ENCODE data around the gene ASCL2. TPM values are rescaled to one million over a fixed set of nuclear protein-coding genes. Genes with fewer than 3 reads are reported as not detected.
"Not testable (repeated sequence)": the region's sequence is repeated elsewhere in the genome, so short reads cannot be mapped to it uniquely, and the experiment has no call there.

ASCL2 gene
- total RNA-seq, 2 experiments from 2014 or later, result not detected

DNA sequence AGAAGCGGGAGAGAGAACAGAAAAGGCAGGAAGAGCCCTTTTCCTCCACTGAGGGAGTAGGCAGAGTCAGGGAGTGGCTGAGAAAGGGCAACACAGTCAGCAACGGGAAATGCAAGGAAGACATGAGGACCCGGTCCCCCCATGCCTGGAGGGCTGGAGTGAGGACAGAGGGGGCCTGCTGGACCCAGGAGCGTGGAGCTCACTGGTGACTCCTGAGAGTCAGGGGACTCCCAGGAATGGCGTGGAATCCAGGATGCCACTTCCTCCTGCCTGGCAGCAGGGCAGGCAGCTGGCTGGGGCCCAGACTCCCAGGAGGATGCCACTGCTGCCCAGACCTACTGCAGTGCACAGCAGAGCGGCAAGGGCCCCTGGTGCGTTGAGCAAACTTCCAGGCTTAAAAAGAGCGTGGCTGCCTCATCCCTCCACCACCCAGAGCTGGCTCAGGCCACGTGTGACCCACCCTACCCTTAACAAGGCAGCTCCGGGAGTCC, 20.0 kb upstream of the ASCL2 start:
- peaks cover 16% of the 10 kb centered on the region for H3K4me1 Mint-ChIP-seq (ENCODE audit: low read depth)
- no peaks in the 10 kb centered on the region for H3K27me3 Mint-ChIP-seq (ENCODE audit: low read depth)
- H3K9me3 Mint-ChIP-seq, result no peaks in the 10 kb centered on the region
- peak; percentile 1 for DNase-seq
- H3K4me3 Mint-ChIP-seq, result no peak overlapping the region
- intact Hi-C loops (cut with micrococcal nuclease), result no loop called here
- no peak overlapping the region for H3K27ac Mint-ChIP-seq
- H3K36me3 Mint-ChIP-seq (ENCODE audit: low read depth), result no peaks in the 10 kb centered on the region
- CTCF ChIA-PET, result no interaction called here

DNA sequence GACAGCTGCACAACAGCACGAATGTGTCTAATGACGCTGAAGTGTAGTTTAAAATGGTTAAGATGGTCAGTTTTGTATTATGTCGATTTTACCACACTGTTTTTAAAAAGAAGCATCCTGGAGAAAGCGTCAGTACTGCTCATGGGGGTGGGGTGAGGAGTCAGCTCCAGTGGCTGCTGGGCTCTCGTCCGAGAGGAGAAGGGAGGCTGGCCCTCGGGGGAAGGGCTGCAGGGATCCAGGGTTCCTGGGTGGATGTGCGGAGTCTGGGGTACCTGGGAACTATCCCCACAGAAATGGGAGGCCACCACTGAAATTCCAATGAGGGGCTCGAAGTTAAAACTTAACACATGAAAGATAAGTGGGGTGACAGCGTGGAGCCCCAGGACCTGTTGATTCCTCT, 19.5 kb upstream of the ASCL2 start:
- H3K27me3 Mint-ChIP-seq (ENCODE audit: low read depth), result no peaks in the 10 kb centered on the region

DNA sequence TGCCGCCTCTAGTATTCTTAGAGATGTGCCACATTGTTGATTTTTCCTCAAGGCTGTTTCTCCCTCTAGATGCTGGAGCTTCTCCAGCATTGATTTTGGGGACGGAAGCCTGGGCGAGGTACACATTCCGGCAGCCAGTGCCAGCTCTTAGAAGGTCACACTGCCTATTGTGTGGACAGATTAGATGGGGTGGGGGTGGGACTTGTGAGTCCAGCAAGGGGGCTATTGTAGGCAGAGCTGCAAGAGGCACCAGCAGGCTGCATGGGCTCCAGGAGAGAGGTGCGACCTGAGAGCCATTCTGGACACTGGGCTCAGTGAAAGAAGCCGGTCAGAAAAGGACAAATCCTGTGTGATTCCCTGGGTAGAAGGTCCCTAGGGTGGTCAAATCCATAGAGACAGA, 19.0 kb upstream of the ASCL2 start:
- intact Hi-C loops (cut with micrococcal nuclease), result no loop called here
- peak; percentile 2 for DNase-seq
- Mint-ChIP-seq H3K9me3 (no peaks in the 10 kb centered on the region), H3K27me3 (ENCODE audit: low read depth) (no peaks in the 10 kb centered on the region), H3K36me3 (ENCODE audit: low read depth) (no peaks in the 10 kb centered on the region), H3K27ac (no peak overlapping the region), H3K4me3 (no peak overlapping the region), H3K4me1 (ENCODE audit: low read depth) (peaks cover 13% of the 10 kb centered on the region)
- CTCF ChIA-PET, result no interaction called here

More for the DNA sequence above, 19.5 kb upstream of the ASCL2 start:
- Mint-ChIP-seq H3K4me3 (no peak overlapping the region), H3K9me3 (no peaks in the 10 kb centered on the region), H3K36me3 (ENCODE audit: low read depth) (no peaks in the 10 kb centered on the region), H3K27ac (no peak overlapping the region), H3K4me1 (ENCODE audit: low read depth) (peaks cover 16% of the 10 kb centered on the region)
- CTCF ChIA-PET, result no interaction called here
- DNase-seq, result no peak
- intact Hi-C loops (cut with micrococcal nuclease), result no loop called here

DNA sequence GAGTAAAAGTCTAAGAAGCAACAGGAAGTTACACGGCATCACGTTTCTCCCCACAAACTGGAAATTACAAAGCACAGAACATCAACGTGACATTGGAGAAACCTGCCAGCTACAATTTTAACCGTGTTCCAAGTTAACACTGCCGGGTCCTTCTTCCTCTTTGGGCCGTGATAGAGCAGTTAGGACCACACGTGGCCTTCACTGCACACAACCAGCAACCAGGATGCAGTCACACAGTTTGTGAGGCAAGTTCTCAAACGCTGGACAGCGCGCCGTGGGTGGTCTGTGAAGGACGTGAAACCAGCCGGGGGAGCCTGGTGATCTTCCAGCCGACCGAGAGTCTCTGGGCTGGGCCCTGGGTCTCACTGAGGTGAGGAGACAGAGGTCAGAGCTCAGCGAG, 16.7 kb upstream of the ASCL2 start:
- intact Hi-C loops (cut with micrococcal nuclease), result no loop called here

DNA sequence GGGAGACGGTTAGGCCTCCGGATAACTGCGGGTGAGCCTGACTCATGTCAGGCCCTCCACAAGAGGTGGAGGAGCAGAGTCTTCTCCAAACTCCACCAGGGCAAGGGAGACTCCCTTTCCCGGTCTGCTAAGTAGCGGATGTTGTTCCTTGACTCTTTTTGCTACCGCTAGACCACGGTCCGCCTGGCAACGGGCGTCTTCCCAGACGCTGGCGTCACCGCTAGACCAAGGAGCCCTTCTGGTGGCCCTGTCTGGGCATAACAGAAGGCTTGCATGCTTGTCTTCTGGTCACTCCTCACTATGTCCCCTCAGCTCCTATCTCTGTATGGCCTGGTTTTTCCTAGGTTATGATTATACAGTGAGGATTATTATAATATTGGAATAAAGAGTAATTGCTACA, 16.0 kb upstream of the ASCL2 start:
- H3K36me3 Mint-ChIP-seq (ENCODE audit: low read depth); H3K27me3 Mint-ChIP-seq (ENCODE audit: low read depth); H3K4me3 Mint-ChIP-seq; H3K4me1 Mint-ChIP-seq (ENCODE audit: low read depth); CTCF ChIA-PET; H3K9me3 Mint-ChIP-seq; intact Hi-C loops (cut with micrococcal nuclease); H3K27ac Mint-ChIP-seq; DNase-seq: not testable (repeated sequence)

More for the DNA sequence above, 16.7 kb upstream of the ASCL2 start:
- Mint-ChIP-seq H3K36me3 (ENCODE audit: low read depth) (no peaks in the 10 kb centered on the region), H3K27ac (no peak overlapping the region), H3K4me3 (peak overlapping the region; percentile 25), H3K27me3 (ENCODE audit: low read depth) (no peaks in the 10 kb centered on the region), H3K9me3 (peaks cover 2% of the 10 kb centered on the region), H3K4me1 (ENCODE audit: low read depth) (peaks cover 9% of the 10 kb centered on the region)
- DNase-seq, result no peak
- CTCF ChIA-PET, result interaction anchor here (1.0 to 1.2 kb wide), 2 partner anchors 15 to 18 kb away, joined by 3 to 6 read pairs; partner anchors contain the start of genes C11orf21 and TSPAN32

DNA sequence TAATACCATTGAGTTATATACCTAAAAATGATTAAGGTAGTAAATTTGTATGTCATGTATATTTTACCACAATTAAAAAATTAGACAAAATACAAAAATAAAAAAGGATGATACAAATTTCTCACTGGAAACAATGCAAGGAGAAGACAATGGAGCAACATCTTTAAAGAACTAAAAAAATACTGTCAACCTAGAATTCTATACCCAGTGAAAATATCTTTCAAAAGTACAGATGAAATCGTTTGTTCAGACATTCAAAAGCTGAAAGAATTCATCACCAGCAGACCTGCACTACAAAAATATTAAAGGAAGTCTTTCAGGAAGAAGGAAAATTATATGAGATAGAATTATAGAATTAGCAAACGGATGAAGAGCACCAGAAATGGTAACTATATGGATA, 9.8 kb upstream of the ASCL2 start:
- CTCF ChIA-PET, result interaction anchor here (1.4 kb wide), 1 partner anchor 19 kb away, joined by 3 read pairs; no protein-coding TSS in a partner anchor
- H3K36me3 Mint-ChIP-seq (ENCODE audit: low read depth), result peaks cover 3% of the 10 kb centered on the region
- no peaks in the 10 kb centered on the region for H3K27me3 Mint-ChIP-seq (ENCODE audit: low read depth)
- H3K9me3 Mint-ChIP-seq, result peaks cover 15% of the 10 kb centered on the region
- H3K4me3 Mint-ChIP-seq, result no peak overlapping the region
- H3K27ac Mint-ChIP-seq, result no peak overlapping the region
- DNase-seq, result no peak
- no peaks in the 10 kb centered on the region for H3K4me1 Mint-ChIP-seq (ENCODE audit: low read depth)
- intact Hi-C loops (cut with micrococcal nuclease), result no loop called here

DNA sequence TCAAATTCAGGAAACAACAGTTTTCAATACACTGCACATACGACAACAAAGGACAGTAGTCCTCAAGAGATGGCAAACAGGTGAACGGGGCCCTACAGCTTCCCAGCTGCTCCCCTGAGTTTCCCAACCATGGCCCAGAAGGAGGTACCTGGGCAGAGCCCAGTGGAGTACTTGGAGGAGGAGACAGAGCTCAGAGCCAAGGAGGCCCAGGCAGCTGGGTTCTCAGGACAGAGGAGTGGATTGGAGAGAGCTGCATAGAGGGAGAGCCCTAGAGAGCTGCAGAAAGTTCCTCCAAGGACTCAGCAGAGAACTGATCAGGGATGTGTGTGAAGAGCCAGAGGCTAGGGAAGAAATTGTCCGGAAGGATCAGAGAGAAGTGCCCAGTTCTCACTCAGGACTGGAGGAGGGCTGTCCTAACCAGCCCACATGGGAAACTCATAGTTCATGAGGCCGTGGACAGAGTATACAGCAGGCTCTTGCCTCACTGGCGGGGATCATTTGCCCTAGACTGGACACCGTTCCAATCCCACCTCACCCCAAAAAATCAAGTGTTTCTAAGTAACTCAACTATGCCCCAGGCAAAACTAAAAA, 7.6 kb upstream of the ASCL2 start:
- Mint-ChIP-seq H3K27me3 (ENCODE audit: low read depth) (peaks cover 4% of the 10 kb centered on the region), H3K36me3 (ENCODE audit: low read depth) (peaks cover 3% of the 10 kb centered on the region), H3K9me3 (peaks cover 15% of the 10 kb centered on the region), H3K4me1 (ENCODE audit: low read depth) (no peaks in the 10 kb centered on the region), H3K4me3 (no peak overlapping the region), H3K27ac (no peak overlapping the region)
- intact Hi-C loops (cut with micrococcal nuclease), result no loop called here
- CTCF ChIA-PET, result interaction anchor here (0.6 kb wide), 1 partner anchor 22 kb away, joined by 4 read pairs; no protein-coding TSS in a partner anchor
- no peak for DNase-seq

DNA sequence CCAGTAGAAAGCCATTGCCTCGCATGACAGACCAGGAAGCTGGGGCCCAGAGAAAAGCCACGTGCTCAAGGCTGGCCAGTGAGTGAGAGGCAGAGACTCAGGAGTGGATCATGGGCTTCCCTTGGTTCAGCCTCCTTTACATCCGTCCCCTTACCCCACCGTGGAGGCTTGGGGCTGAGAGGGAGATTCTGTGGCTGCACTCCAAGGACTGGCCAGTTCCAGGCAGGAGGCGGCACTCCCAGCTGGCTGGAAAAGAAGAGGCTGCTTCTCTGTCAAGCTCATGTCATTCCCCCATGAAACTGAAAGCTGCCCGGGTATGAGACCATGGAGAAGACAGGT, 6.6 kb upstream of the ASCL2 start:
- Mint-ChIP-seq H3K27ac (no peak overlapping the region), H3K4me3 (no peak overlapping the region), H3K27me3 (ENCODE audit: low read depth) (peaks cover 10% of the 10 kb centered on the region), H3K9me3 (peaks cover 12% of the 10 kb centered on the region), H3K4me1 (ENCODE audit: low read depth) (no peaks in the 10 kb centered on the region), H3K36me3 (ENCODE audit: low read depth) (peaks cover 3% of the 10 kb centered on the region)
- intact Hi-C loops (cut with micrococcal nuclease), result no loop called here
- CTCF ChIA-PET, result no interaction called here
- DNase-seq, result no peak

DNA sequence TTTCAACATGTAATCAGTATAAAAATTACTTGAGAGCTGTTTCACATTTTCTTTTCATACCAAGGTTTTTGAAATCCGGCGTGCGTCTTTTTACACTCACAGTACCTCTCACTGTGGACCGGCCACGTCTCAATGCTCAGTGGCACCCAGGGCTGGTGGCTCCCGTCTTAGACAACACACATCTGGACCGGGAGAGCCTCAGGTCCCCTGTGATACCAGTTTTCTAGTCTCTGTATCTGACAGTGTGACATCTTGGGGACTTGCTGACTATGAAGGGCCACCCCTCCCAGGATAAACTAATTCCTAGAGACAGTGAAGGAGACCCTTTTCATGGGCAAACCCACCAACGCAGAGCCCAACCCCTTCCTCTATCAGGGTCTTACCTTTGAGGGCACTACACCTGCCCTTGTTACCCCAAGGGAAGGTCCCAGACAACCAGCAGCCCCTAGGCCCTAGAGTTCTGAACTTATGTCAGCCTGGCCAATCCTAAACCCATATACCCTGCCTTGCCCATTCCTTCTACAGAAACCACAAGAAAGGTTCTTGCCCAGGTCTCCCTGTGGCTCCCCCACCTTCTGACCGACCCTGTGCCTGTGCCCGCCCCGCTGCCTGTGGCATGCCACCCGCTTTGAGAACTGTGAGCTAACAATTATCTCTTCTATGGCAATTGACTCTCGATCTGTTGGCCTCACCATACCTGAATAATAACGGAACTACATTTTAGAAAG, 6.1 kb upstream of the ASCL2 start:
- Mint-ChIP-seq H3K9me3 (peaks cover 11% of the 10 kb centered on the region), H3K4me3 (no peak overlapping the region), H3K27me3 (ENCODE audit: low read depth) (peaks cover 12% of the 10 kb centered on the region), H3K27ac (no peak overlapping the region), H3K36me3 (ENCODE audit: low read depth) (peaks cover 3% of the 10 kb centered on the region), H3K4me1 (ENCODE audit: low read depth) (no peaks in the 10 kb centered on the region)
- intact Hi-C loops (cut with micrococcal nuclease), result no loop called here
- CTCF ChIA-PET, result no interaction called here
- DNase-seq, result no peak

DNA sequence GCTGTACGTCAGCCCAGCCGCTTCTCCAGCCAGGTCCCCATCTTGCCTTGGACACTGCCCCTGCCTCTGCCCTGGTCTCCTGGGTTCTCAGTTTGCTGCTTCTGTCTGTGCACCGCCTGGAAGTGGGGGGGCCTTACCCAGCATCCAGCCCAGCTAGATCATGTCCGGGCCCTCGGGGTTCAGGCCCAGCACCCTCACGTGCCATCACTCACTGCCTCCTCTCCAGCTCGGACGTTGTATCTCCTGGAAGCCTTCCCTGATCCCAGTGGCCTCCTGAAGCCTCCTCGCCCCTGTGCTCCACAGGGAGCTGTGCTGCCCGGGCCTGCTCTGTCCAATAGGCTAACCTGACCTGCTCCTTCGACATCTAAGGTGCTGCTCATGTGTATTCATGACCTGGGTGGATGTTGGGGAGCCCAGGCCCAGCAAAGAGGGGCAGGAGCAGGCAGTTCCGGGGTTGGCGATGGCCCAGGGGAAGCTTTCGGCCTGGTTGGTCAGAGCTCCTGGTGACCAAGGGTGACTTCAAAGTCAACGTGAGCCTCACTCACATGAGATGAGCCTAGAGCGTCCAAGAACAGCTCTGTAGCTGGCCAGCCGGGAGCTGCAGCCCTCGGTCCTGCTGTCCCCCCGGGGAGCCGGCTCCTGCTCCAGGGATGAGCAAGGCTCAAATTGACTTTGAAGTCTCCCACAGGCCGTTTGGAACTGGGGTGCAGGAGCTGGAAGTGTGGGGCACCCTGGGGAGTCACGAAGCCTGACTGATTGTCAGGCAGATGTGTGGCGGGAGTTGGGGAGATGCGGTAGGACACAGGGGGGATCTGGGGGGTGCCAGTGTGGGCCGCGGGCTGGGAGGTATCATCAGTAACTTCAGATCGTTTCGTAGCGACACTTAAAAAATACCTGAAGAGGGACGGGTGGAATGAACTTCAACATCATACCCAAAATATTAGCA, 5.2 kb upstream of the ASCL2 start:
- no peak for DNase-seq
- peaks cover 11% of the 10 kb centered on the region for H3K9me3 Mint-ChIP-seq
- no peak overlapping the region for H3K4me3 Mint-ChIP-seq
- peaks cover under 1% of the 10 kb centered on the region for H3K4me1 Mint-ChIP-seq (ENCODE audit: low read depth)
- CTCF ChIA-PET, result interaction anchor here (1.2 kb wide), 1 partner anchor 27 kb away, joined by 3 read pairs; no protein-coding TSS in a partner anchor
- intact Hi-C loops (cut with micrococcal nuclease), result no loop called here
- peaks cover 3% of the 10 kb centered on the region for H3K36me3 Mint-ChIP-seq (ENCODE audit: low read depth)
- peaks cover 13% of the 10 kb centered on the region for H3K27me3 Mint-ChIP-seq (ENCODE audit: low read depth)
- no peak overlapping the region for H3K27ac Mint-ChIP-seq

DNA sequence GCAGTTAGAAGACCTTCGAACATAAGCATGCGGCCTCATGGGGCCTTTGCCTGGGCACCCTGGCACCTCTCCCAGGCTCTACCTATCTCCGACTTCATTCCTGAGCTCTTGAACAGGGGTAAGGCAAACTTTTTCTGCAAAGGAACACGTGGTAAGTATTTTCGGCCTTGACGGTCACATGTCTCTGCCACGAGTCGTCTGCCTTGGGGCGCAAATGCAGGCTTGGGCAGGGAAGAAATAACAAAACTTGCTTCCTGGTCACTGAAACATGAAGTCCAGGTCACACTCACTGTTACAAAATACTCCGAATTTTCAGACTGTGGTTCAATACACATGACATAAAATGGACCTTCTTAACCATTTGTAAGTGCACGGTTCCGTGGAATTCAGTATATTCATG, 3.4 kb upstream of the ASCL2 start:
- H3K9me3 Mint-ChIP-seq, result no peaks in the 10 kb centered on the region
- no peak overlapping the region for H3K27ac Mint-ChIP-seq
- H3K27me3 Mint-ChIP-seq (ENCODE audit: low read depth), result peaks cover 16% of the 10 kb centered on the region

DNA sequence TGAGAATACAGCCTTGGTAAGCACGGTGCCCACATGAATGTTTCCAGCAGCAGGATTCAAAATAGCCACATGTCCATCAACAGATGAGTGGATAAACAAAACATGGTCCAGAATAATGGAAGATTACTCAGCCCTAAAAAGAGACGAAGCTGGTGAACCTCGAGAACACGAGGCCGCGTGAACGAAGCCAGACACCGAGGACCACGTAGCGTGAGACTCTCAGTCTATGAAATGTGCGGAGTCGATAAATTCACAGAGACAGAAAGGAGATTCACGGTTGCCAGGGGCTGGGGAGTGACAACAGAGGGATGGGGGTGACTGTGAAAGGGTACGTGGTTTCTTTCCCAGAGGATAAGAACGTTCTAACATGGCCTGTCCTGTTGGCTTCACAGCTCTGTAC, 2.9 kb upstream of the ASCL2 start:
- Mint-ChIP-seq H3K9me3 (no peaks in the 10 kb centered on the region), H3K27me3 (ENCODE audit: low read depth) (peaks cover 20% of the 10 kb centered on the region), H3K27ac (no peak overlapping the region), H3K36me3 (ENCODE audit: low read depth) (no peaks in the 10 kb centered on the region), H3K4me1 (ENCODE audit: low read depth) (peaks cover 4% of the 10 kb centered on the region), H3K4me3 (no peak overlapping the region)
- CTCF ChIA-PET, result no interaction called here
- intact Hi-C loops (cut with micrococcal nuclease), result no loop called here
- DNase-seq, result no peak

More for the DNA sequence above, 3.4 kb upstream of the ASCL2 start:
- intact Hi-C loops (cut with micrococcal nuclease), result no loop called here
- Mint-ChIP-seq H3K4me1 (ENCODE audit: low read depth) (peaks cover 4% of the 10 kb centered on the region), H3K4me3 (no peak overlapping the region), H3K36me3 (ENCODE audit: low read depth) (no peaks in the 10 kb centered on the region)
- CTCF ChIA-PET, result no interaction called here
- DNase-seq, result no peak

Data from activated naive CD4-positive, alpha-beta T cell treated with anti-CD3 and anti-CD28 coated beads for 36 hours (primary cell).